Keratinocyte (primary cell): ENCODE data around the gene SYCE3. TPM values are rescaled to one million over a fixed set of nuclear protein-coding genes. Genes with fewer than 3 reads are reported as not detected.
"Not testable (repeated sequence)": the region's sequence is repeated elsewhere in the genome, so short reads cannot be mapped to it uniquely, and the experiment has no call there.

Experiments used
- DNase-seq: peaks from one replicate; pipeline ENCODE4 v3.0.0-alpha.2; 2011; ENCODE audit warnings: low read depth, missing footprints, low spot score
- FAIRE-seq: peaks from 2 replicates; lab custom pipeline; 2011; peaks lifted over from hg19 to GRCh38; lab: Jason Lieb, UNC
- H2AFZ ChIP-seq: 2 replicates; pipeline ENCODE4 v1.6.0; 2012; ENCODE audit warnings: low read length, control low read depth, inconsistent platforms; ENCODE audit not compliant: control insufficient read depth
- H3K27ac ChIP-seq: 2 replicates; pipeline ENCODE4 v1.5.1; 2011; ENCODE audit warnings: low read length; ENCODE audit not compliant: control insufficient read depth, insufficient read depth
- H3K27me3 ChIP-seq: 3 replicates; pipeline ENCODE4 v1.6.0; 2011; ENCODE audit warnings: low read length; ENCODE audit not compliant: control insufficient read depth, insufficient read depth; ENCODE audit errors: extremely low read depth
- H3K36me3 ChIP-seq, 2 experiments: 2 replicates in 1 of 2; 3 replicates in 1 of 2; pipeline ENCODE4 v1.5.1; 2011; ENCODE audit warnings: low read length in 2 of 2, mild to moderate bottlenecking in 1 of 2; ENCODE audit not compliant: control insufficient read depth in 2 of 2, insufficient read depth in 2 of 2; ENCODE audit errors: extremely low read depth in 1 of 2
- H3K4me1 ChIP-seq: 3 replicates; pipeline ENCODE4 v1.5.1; 2011; ENCODE audit warnings: low read length; ENCODE audit not compliant: control insufficient read depth, insufficient read depth; ENCODE audit errors: extremely low read depth
- H3K4me2 ChIP-seq: 3 replicates; pipeline ENCODE4 v1.6.0; 2011; ENCODE audit warnings: low read depth, low read length; ENCODE audit not compliant: control insufficient read depth, insufficient read depth; ENCODE audit errors: extremely low read depth
- H3K4me3 ChIP-seq, 3 experiments: fragments of 200-600 bp in 1 of 3; sonication (generic) in 1 of 3; 2 replicates in 2 of 3; 3 replicates in 1 of 3; pipeline ENCODE4 v1.5.1; 2011 to 2016; ENCODE audit warnings: low read length in 3 of 3, mild to moderate bottlenecking in 3 of 3, control low read depth in 2 of 3, inconsistent platforms in 1 of 3, low read depth in 1 of 3, mixed read lengths in 1 of 3, mixed run types in 1 of 3, moderate library complexity in 1 of 3; ENCODE audit not compliant: control insufficient read depth in 2 of 3, insufficient read depth in 2 of 3; ENCODE audit errors: extremely low read depth in 1 of 3
- H3K79me2 ChIP-seq: 2 replicates; pipeline ENCODE4 v1.6.0; 2012; ENCODE audit warnings: low read length; ENCODE audit not compliant: control insufficient read depth, insufficient read depth
- H3K9ac ChIP-seq: 3 replicates; pipeline ENCODE4 v1.6.0; 2011; ENCODE audit warnings: low read length; ENCODE audit not compliant: control insufficient read depth, insufficient read depth; ENCODE audit errors: extremely low read depth
- H3K9me1 ChIP-seq: 3 replicates; pipeline ENCODE4 v1.6.0; 2011; ENCODE audit warnings: low read length; ENCODE audit not compliant: control insufficient read depth, insufficient read depth; ENCODE audit errors: extremely low read depth
- H3K9me3 ChIP-seq: 2 replicates; pipeline ENCODE4 v1.5.1; 2012; ENCODE audit warnings: low read depth, low read length; ENCODE audit not compliant: control insufficient read depth
- H4K20me1 ChIP-seq: 3 replicates; pipeline ENCODE4 v1.6.0; 2011; ENCODE audit warnings: low read length; ENCODE audit not compliant: control insufficient read depth, insufficient read depth; ENCODE audit errors: extremely low read depth
- CTCF ChIP-seq, 3 experiments: IDR thresholded peaks in 1 of 3; conservative IDR thresholded peaks in 1 of 3; optimal IDR thresholded peaks in 1 of 3; 2 replicates in 2 of 3; 3 replicates in 1 of 3; pipeline versions ENCODE3 to v1.5.1; 2011; ENCODE audit warnings: low read length in 3 of 3, mild to moderate bottlenecking in 3 of 3, moderate library complexity in 2 of 3, control low read depth in 1 of 3, inconsistent platforms in 1 of 3; ENCODE audit not compliant: insufficient read depth in 2 of 3; ENCODE audit errors: extremely low read depth in 1 of 3
- EZH2 ChIP-seq: IDR thresholded peaks from one replicate; pipeline ENCODE4 v1.6.1; 2012; ENCODE audit warnings: inconsistent platforms, mild to moderate bottlenecking, low read length, moderate library complexity
- dilution Hi-C: fragments of 300-500 bp; cut with MboI; formaldehyde crosslinking; loops from one replicate; pipeline ENCODE4 v1.7.0; 2020; ENCODE audit warnings: low sequenced_read_pairs; ENCODE audit not compliant: extremely low pct_ligation_motif_present
- polyA plus RNA-seq, 5 experiments: library from polyadenylated mRNA; depleted of rRNA in 3 of 5; stranded (reverse) in 3 of 5; stranded (forward) in 1 of 5; unstranded in 1 of 5; fragments of >200 nt; gene quantifications; 1 replicate in 1 of 5; 2 replicates in 3 of 5; 3 replicates in 1 of 5; pipeline versions ENCODE4 v1.2.1 to v1.2.3, GENCODE V29; 2011 to 2012; ENCODE audit warnings: missing spikeins in 2 of 5, low read depth in 1 of 5, low replicate concordance in 1 of 5

SYCE3 gene
- polyA plus RNA-seq, 1 donor (not counting 4 experiments of a cell fraction or from before 2014, with no cell fraction given) = 0.17 TPM

- H3K9me3 ChIP-seq = no peaks in the 10 kb centered on the region
- FAIRE-seq = no peak
- dilution Hi-C loops = no loop called here
These were observed 26.5 kb downstream of the SYCE3 start for GRCh38 chr22:50536226-50536625.

GRCh38 chr22:50535113-50535512 is 27.6 kb downstream of the SYCE3 start:
- dilution Hi-C loops = no loop called here
- TF ChIP-seq CTCF (optimal IDR thresholded peaks at IDR 0.05 in 1 of 3, IDR thresholded peaks at IDR 0.05 in 1 of 3, conservative IDR thresholded peaks at IDR 0.05 in 1 of 3; ENCODE audit: extremely low read depth in 1 of 3, insufficient read depth in 2 of 3, low read length in 3 of 3) (no peak), EZH2 (no peak)

More at GRCh38 chr22:50536226-50536625, 26.5 kb downstream of the SYCE3 start:
- Histone ChIP-seq H3K79me2 (no peaks in the 10 kb centered on the region), H3K9ac (no peak overlapping the region), H3K4me1 (peaks cover 29% of the 10 kb centered on the region), H3K9me1 (no peaks in the 10 kb centered on the region), H3K27me3 (peaks cover 2% of the 10 kb centered on the region), H3K27ac (no peak overlapping the region), H3K4me3 (no peak overlapping the region), H3K36me3 (no peaks in the 10 kb centered on the region), H4K20me1 (no peaks in the 10 kb centered on the region), H3K4me2 (no peak overlapping the region), H2AFZ (no peak overlapping the region)
- TF ChIP-seq EZH2 (no peak), CTCF (optimal IDR thresholded peaks at IDR 0.05 in 1 of 3, IDR thresholded peaks at IDR 0.05 in 1 of 3, conservative IDR thresholded peaks at IDR 0.05 in 1 of 3; ENCODE audit: extremely low read depth in 1 of 3, insufficient read depth in 2 of 3, low read length in 3 of 3) (no peak)
- no peak for DNase-seq

GRCh38 chr22:50533856-50534711 is 28.6 kb downstream of the SYCE3 start:
- H3K4me3 ChIP-seq, H2AFZ ChIP-seq, H3K9me1 ChIP-seq, H3K9ac ChIP-seq, DNase-seq, H3K4me2 ChIP-seq, H3K27ac ChIP-seq, FAIRE-seq, dilution Hi-C loops, H3K79me2 ChIP-seq, H3K36me3 ChIP-seq, H4K20me1 ChIP-seq, H3K9me3 ChIP-seq: not testable (repeated sequence)
- peaks cover 14% of the 10 kb centered on the region for H3K4me1 ChIP-seq
- H3K27me3 ChIP-seq = peaks cover 11% of the 10 kb centered on the region

More at GRCh38 chr22:50535113-50535512, 27.6 kb downstream of the SYCE3 start:
- no peak for DNase-seq
- H3K27ac ChIP-seq = no peak overlapping the region
- no peaks in the 10 kb centered on the region for H3K9me3 ChIP-seq
- H3K27me3 ChIP-seq = peaks cover 5% of the 10 kb centered on the region
- no peak for FAIRE-seq
- no peak overlapping the region for H3K4me3 ChIP-seq
- no peaks in the 10 kb centered on the region for H3K9me1 ChIP-seq
- peaks cover 23% of the 10 kb centered on the region for H3K4me1 ChIP-seq
- no peaks in the 10 kb centered on the region for H4K20me1 ChIP-seq
- H3K4me2 ChIP-seq = no peak overlapping the region
- no peaks in the 10 kb centered on the region for H3K79me2 ChIP-seq
- no peak overlapping the region for H3K9ac ChIP-seq
- no peak overlapping the region for H2AFZ ChIP-seq
- no peaks in the 10 kb centered on the region for H3K36me3 ChIP-seq
